GM12864 (cell line): ENCODE data around the gene GRHL3.

Experiments
- DNase-seq: peaks from one replicate; pipeline ENCODE4 v3.0.0-alpha.2; 2011; ENCODE audit warnings: low read depth
- H3K4me3 ChIP-seq: 2 replicates; pipeline ENCODE4 v1.5.1; 2011; ENCODE audit warnings: mild to moderate bottlenecking, low read depth, low read length, control low read depth
- TF ChIP-seq, protein P1 (sequence below): IDR thresholded peaks from 2 replicates; pipeline ENCODE4 v1.5.1; 2011; ENCODE audit warnings: low read depth, mild to moderate bottlenecking, moderate library complexity, low read length, control low read depth, inconsistent platforms; ENCODE audit errors: missing control alignments

The GRHL3 gene

DNA sequence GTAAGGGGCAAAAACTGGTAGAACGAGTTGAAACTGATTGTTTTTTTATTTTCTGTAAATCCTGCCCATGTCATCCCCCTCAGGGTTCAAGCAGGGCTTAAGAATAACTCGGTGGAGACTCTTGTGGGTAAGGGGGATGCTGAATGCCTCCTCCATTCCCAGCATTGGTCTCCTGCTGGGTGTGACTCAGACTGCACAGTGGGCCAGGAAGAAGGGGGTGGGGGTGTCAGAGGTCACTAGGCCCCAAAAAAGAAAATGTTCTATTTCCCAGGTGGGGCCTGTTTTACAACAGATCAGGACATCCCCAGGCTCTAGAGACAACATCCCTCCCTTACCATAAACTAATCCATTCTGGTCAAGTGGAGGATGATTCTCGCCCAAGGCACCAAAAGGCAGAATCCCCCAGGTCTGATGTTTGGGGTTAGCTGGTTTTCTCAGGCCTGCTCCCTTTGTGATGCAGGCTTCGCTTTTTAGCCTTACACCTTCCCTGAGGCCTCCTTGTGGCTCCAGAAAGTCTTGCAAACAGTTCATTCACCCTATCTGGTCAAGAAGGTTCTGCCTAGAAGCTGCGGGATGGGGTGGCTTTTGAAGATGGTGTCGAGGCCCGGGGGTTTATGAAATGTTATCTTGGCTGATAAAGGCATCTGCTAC lies 10.7 kb upstream of the GRHL3 start:
- TF ChIP-seq, protein P1, sequence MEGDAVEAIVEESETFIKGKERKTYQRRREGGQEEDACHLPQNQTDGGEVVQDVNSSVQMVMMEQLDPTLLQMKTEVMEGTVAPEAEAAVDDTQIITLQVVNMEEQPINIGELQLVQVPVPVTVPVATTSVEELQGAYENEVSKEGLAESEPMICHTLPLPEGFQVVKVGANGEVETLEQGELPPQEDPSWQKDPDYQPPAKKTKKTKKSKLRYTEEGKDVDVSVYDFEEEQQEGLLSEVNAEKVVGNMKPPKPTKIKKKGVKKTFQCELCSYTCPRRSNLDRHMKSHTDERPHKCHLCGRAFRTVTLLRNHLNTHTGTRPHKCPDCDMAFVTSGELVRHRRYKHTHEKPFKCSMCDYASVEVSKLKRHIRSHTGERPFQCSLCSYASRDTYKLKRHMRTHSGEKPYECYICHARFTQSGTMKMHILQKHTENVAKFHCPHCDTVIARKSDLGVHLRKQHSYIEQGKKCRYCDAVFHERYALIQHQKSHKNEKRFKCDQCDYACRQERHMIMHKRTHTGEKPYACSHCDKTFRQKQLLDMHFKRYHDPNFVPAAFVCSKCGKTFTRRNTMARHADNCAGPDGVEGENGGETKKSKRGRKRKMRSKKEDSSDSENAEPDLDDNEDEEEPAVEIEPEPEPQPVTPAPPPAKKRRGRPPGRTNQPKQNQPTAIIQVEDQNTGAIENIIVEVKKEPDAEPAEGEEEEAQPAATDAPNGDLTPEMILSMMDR: peak; percentile 36
- DNase-seq: no peak
- no peak overlapping the region for H3K4me3 ChIP-seq

- no peak for DNase-seq
- TF ChIP-seq, protein P1: no peak
These were observed 9.2 kb upstream of the GRHL3 start for GRCh38 chr1:24309762-24310485.

GRCh38 chr1:24311234-24311633 lies 7.9 kb upstream of the GRHL3 start:
- no peak overlapping the region for H3K4me3 ChIP-seq
- TF ChIP-seq, protein P1: no peak
- no peak for DNase-seq

More at GRCh38 chr1:24309762-24310485, 9.2 kb upstream of the GRHL3 start:
- no peak overlapping the region for H3K4me3 ChIP-seq

DNA sequence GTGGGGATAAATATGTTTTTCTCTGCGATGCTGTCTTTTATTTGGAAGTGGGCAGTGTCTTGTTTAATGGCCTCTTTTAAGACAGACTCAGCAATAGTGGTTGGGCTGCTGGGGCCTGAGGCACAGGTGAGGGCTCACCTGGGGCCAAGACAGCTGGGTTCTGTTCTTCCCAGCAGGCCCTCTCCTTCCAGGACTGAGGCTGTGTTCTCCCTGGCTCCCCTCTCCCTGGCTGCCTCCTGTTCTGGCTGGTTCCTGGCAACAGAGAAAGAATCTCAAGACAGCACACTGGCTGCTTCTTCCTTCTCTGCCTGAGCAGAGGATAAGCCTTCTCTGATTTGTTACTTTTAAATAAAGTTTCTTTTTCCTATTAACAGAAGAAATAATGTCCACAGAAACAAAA lies 7.4 kb upstream of the GRHL3 start:
- TF ChIP-seq, protein P1: no peak
- H3K4me3 ChIP-seq: no peak overlapping the region
- no peak for DNase-seq

- DNase-seq: no peak
- no peak overlapping the region for H3K4me3 ChIP-seq
- TF ChIP-seq, protein P1: no peak
These were observed 3.8 kb upstream of the GRHL3 start for GRCh38 chr1:24315391-24315790.

DNA sequence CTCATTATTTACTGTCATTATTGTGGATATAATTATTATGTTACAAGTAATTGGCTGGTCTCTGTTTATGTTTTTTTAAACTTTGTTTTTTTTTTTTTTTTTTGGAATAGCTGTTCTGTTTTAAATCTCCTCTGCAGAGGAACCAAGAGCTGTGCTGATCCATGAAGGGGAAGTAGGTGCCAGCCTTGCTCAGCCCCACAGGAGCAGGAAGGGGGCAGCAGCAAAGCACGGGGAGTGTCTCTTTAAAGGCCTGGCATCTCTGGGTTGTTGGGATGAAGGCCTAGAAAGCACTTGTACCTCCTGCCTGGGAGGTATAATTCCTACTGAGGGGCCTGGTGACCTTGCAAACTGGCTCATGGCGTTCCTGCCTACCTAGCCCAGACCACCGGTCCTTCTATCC lies 2.5 kb upstream of the GRHL3 start:
- no peak for DNase-seq
- TF ChIP-seq, protein P1: no peak

More for the DNA sequence above, 2.5 kb upstream of the GRHL3 start:
- no peak overlapping the region for H3K4me3 ChIP-seq
